ENCODE results near the gene KRT35.
A peak's percentile ranks its signal among the peaks of the same experiment; 100 is the strongest.
"Not testable (repeated sequence)": the region's sequence is repeated elsewhere in the genome, so short reads cannot be mapped to it uniquely, and the experiment has no call there.

Gene KRT35

GRCh38 chr17:41463746-41464145 lies 17.2 kb downstream of the KRT35 start:
- intact Hi-C loops (cut with DNase I) = no loop called here
- no peak for DNase-seq

DNA sequence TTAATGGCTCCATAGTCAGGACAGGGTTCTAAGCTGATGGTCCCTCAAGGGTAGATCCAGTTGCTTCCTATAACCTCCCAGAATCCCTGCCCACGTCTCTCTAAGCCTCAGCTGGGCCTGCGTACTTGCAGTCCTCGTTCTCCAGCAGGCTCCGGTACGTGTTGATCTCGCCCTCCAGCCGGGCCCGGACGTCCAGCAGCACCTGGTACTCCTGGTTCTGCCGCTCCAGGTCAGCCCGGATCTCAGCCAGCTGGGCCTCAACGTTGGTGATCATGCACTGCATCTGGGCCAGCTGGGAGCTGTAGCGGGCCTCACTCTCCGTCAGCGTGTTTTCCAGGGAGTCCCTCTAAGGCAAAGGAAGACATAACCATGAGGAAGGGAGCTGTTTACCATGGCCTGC lies 18.2 kb downstream of the KRT35 start:
- intact Hi-C loops (cut with DNase I) = no loop called here
- DNase-seq = no peak

DNA sequence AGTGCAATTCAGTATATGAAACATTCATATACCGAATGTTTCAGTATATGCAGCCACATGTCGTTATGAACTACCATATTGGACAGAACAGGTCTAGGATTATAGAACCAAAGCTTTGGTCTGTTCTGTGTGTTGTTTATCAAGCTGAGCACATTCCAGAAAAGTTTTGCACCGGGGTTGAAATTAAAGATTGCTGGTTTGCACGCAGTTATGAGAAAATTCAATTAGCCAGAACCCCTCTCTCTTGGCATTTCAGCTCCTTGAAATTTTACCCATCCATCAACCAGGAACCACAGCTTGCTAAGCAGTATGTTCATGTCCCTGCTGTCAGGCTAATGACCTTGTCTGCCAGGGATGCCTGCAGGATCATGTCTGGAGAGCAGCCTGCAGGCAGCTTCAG lies 23.3 kb downstream of the KRT35 start:
- no peak for DNase-seq
- intact Hi-C loops (cut with DNase I) = no loop called here

GRCh38 chr17:41456204-41456603 lies 24.7 kb downstream of the KRT35 start:
- DNase-seq = no peak
- intact Hi-C loops (cut with DNase I) = no loop called here

GRCh38 chr17:41455236-41455635 lies 25.7 kb downstream of the KRT35 start:
- DNase-seq = no peak
- intact Hi-C loops (cut with DNase I) = no loop called here

DNA sequence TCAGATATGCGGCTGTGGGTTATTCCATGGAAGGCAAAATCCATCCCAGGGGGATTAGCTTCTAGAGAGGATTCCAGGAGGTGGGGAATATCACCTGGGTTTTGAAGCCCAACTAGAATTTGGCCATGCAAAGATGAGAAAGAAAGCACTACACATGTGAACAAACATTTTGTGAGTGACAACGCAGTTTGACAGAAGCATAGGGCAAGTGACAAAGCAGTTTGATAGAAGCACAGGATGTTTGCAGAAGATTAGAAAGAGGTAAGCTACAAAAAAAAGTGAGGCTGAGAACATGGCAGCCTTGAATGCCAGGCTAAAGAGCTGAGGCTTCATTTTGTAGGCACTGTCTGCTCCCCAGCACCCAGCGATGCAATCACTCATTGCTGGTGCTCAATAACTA lies 27.9 kb downstream of the KRT35 start:
- intact Hi-C loops (cut with DNase I) = no loop called here
- no peak for DNase-seq

GRCh38 chr17:41452281-41452680 lies 28.7 kb downstream of the KRT35 start:
- no peak for DNase-seq
- intact Hi-C loops (cut with DNase I) = no loop called here

DNA sequence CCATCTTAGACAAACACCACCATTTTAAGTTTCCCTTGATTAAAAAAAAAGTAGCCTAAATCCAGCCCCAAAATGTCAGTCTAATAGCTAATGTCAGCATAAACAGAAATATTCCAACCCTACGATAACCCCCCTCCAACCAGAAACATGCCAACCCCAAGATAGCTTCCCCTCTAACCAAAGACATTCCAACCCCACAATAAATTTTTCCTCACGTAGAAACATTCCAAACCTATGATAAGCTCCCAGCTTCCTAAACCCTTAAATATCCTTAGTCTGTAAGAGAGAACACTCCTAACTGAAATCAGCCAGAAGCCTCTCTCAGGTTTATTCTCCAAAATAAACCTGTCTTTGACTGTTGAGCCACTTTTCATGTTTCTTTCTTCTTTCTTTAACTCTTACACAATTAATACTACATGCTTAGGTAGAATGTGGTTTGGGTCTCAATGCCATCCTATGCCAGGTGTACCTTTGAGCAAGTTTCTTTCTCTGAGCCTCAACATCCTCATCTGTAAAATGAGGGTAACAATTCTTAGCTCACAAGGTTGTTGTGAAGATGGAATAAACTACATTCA lies 29.7 kb downstream of the KRT35 start:
- DNase-seq = no peak
- intact Hi-C loops (cut with DNase I) = no loop called here

DNA sequence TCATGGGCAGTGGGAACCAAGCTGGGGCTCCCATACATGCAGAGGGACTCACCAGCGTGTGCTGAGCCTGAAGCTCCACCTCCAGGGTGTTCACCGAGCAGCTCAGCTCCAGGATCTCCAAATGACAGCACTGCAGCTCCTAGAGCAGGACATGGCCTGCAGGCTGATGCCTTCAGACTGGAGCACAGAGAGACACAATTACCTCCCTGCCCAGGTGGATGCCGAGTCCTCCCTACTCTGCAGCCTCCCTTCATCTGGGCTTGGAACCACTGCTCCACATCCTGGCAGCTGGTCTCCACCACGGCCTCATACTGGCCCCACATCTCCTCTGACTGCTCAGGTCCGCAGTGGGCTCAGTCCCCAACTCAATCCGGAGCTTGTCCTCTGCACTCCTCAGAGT lies 31.9 kb downstream of the KRT35 start:
- no peak for DNase-seq
- intact Hi-C loops (cut with DNase I) = no loop called here

DNA sequence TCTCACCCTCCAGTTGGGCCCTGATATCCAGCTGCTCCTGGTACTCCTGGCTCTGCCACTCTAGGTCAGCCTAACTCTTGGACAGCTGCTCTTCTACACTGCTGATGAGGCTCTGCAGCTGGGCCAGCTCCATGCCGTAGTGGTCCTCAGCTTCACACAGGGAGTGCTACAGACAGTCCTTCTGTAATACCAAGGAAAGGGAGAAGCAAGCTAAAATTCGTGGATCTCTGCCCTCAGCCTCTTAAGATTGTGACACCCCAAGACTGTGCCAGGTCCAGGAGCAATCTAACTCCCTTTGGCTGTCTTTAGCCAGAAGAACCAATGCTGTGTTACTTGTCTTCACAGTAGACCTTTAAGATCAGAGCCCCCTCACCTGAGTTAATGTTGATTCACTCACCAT lies 32.4 kb downstream of the KRT35 start:
- DNase-seq = no peak
- intact Hi-C loops (cut with DNase I) = no loop called here

GRCh38 chr17:41446806-41447205 lies 34.1 kb downstream of the KRT35 start:
- DNase-seq = no peak
- intact Hi-C loops (cut with DNase I) = no loop called here

DNA sequence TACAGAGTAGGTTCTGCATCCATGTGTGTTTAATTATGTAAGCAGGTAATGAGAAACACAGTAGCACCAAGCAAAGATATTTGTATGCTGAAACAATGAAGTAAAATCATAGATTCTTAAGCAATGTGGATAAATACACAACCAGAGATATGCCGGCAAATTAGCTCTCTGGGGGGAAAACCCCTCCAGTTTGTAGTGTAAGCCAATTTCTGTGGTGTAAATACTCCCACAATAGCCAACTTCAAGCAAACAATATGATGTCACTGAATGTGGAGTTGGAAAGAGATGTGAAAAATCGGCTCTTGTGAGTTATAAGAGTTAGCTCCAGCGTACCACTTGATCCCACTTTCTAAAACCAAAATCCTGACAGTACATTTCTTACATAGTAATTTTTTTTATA lies 36.3 kb downstream of the KRT35 start:
- no peak for DNase-seq
- intact Hi-C loops (cut with DNase I) = no loop called here

GRCh38 chr17:41444186-41444585 lies 36.8 kb downstream of the KRT35 start:
- intact Hi-C loops (cut with DNase I) = no loop called here
- DNase-seq = no peak

GRCh38 chr17:41442739-41443138 lies 38.2 kb downstream of the KRT35 start:
- intact Hi-C loops (cut with DNase I) = no loop called here
- DNase-seq = peak in 1 of 10 donors; percentile 35

DNA sequence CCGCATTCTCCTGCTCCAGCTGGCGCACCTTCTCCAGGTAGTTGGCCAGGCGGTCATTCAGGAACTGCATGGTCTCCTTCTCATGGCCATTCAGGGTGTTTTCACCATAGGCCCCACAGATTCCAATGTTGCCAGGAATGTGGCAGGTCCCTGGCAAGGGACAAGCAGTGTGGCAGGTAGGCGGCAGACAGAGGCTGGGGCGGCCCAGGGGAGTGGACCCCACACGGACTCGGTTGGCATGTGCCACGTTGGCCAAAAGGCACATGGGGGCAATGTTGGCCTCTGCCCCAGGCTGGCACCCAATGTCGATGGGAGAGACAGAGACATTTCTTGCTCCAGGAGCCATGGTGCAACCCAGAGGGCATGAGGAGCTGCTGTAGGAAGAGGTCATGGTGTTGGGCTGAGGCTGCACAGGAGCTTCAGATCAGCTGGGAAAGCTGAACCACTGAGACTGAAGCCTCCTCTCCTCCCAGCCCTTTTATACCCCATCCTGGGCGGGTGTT lies 40.4 kb downstream of the KRT35 start, which contains the start of gene KRT38:
KRT38 (minus strand) TSS at position 453 of the 503 bp plus-strand sequence; CDS start at position 391, 62 bp downstream.
- intact Hi-C loops (cut with DNase I) = no loop called here
- no peak for DNase-seq

GRCh38 chr17:41439375-41439774 lies 41.6 kb downstream of the KRT35 start:
- no peak for DNase-seq
- intact Hi-C loops (cut with DNase I) = no loop called here

GRCh38 chr17:41437769-41438168 lies 43.2 kb downstream of the KRT35 start:
- intact Hi-C loops (cut with DNase I) = no loop called here
- DNase-seq = no peak

- intact Hi-C loops (cut with DNase I) = no loop called here
- DNase-seq = no peak
These were observed 43.7 kb downstream of the KRT35 start for GRCh38 chr17:41437254-41437653.

- intact Hi-C loops (cut with DNase I) = no loop called here
- DNase-seq = no peak
These were observed 46.5 kb downstream of the KRT35 start for GRCh38 chr17:41434415-41434814.

GRCh38 chr17:41434005-41434404 lies 46.9 kb downstream of the KRT35 start:
- DNase-seq = no peak
- intact Hi-C loops (cut with DNase I) = no loop called here

DNA sequence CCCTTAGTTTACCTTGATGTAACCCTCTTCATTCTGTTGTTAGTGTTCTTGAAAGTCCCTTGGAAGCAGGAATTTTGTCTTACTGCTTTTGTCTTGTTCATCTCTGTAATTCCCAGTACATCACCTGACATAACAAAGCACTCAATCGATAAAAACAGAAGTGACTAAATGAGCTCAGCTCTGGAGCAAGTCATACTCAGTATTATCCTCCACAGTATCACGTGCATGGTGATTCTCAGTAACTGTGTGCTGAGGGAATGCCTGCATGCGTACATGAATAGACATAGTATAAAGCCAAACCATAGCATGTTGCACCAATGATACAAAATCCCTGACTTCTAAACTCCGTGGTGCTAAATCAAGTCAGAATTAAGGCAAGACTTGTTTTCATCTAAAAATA lies 47.4 kb downstream of the KRT35 start:
- intact Hi-C loops (cut with DNase I) = no loop called here
- DNase-seq = no peak

GRCh38 chr17:41430376-41430775 lies 50.6 kb downstream of the KRT35 start:
- intact Hi-C loops (cut with DNase I) = not testable (repeated sequence)

DNA sequence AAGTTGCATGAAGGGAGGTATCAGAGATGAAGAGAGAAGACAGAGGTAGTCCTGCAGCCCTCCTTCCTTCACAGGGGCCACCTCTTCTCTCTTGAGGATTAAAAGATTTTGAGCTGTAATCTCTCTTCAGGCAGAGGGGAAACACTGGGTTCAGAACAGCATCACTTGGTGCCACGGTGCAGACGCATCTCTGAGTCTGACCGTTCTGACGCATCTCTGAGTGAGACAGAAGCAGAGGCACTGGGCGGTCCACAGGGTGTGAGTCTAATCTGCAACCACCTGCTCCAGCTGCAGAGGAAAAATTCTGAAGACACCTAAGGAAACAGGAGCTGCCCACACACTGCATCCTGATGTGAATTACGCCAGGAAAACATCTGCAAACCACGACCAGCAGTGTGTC lies 51.3 kb downstream of the KRT35 start:
- DNase-seq = no peak
- intact Hi-C loops (cut with DNase I) = no loop called here

More at GRCh38 chr17:41430376-41430775, 50.6 kb downstream of the KRT35 start:
- DNase-seq = not testable (repeated sequence)

All from posterior cingulate gyrus (tissue), 11 donors.